Measurements from ENCODE around the gene ICE2.
"Not testable (repeated sequence)": the region's sequence is repeated elsewhere in the genome, so short reads cannot be mapped to it uniquely, and the experiment has no call there.

The ICE2 gene

DNA sequence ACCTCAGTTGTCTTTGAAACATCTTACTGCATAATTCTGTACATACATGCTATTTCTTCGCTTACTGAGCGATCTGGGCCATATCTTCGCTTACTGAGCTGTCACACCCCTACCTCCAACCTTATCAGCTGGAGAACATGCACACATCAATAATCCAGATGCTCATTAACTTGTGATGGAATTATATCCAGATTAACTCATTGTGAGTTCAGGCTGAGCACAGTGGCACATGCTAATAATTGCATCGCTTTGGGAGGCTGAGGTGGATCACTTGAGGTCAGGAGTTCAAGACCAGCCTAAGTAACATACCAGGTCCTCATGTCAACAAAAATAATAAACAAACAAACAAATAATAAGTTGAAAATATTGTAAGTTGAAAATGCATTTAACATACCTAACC lies 61.8 kb downstream of the ICE2 start:
- H3K4me3 ChIP-seq (ENCODE audit: control insufficient read depth, low read depth, low read length): no peak overlapping the region
- TF ChIP-seq, protein P1, sequence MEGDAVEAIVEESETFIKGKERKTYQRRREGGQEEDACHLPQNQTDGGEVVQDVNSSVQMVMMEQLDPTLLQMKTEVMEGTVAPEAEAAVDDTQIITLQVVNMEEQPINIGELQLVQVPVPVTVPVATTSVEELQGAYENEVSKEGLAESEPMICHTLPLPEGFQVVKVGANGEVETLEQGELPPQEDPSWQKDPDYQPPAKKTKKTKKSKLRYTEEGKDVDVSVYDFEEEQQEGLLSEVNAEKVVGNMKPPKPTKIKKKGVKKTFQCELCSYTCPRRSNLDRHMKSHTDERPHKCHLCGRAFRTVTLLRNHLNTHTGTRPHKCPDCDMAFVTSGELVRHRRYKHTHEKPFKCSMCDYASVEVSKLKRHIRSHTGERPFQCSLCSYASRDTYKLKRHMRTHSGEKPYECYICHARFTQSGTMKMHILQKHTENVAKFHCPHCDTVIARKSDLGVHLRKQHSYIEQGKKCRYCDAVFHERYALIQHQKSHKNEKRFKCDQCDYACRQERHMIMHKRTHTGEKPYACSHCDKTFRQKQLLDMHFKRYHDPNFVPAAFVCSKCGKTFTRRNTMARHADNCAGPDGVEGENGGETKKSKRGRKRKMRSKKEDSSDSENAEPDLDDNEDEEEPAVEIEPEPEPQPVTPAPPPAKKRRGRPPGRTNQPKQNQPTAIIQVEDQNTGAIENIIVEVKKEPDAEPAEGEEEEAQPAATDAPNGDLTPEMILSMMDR (IDR thresholded peaks at IDR 0.05; ENCODE audit: control insufficient read depth, insufficient read depth, low read depth, low read length, missing control alignments): no peak
- DNase-seq (ENCODE audit: low read depth): no peak

DNA sequence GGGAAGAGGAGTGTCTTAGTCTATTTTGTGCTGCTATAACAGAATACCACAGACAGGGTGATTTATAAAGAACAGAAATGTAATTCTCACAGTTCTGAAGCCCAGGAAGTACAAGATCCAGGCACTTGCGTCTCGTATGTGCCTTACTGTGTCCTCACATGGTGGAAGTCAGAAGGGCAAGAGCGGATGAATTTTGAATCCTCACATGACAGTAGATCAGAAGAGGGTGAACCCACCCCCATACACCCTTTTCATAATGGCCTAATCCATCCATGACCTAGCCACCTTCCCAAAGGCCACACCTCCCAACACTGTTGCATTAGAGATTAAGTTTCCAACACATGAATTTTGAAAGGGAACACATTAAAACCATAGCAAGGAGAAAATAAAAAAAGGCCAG lies 62.5 kb downstream of the ICE2 start:
- TF ChIP-seq, protein P1 (IDR thresholded peaks at IDR 0.05; ENCODE audit: control insufficient read depth, insufficient read depth, low read depth, low read length, missing control alignments): no peak
- H3K4me3 ChIP-seq (ENCODE audit: control insufficient read depth, low read depth, low read length): no peak overlapping the region
- DNase-seq (ENCODE audit: low read depth): no peak

DNA sequence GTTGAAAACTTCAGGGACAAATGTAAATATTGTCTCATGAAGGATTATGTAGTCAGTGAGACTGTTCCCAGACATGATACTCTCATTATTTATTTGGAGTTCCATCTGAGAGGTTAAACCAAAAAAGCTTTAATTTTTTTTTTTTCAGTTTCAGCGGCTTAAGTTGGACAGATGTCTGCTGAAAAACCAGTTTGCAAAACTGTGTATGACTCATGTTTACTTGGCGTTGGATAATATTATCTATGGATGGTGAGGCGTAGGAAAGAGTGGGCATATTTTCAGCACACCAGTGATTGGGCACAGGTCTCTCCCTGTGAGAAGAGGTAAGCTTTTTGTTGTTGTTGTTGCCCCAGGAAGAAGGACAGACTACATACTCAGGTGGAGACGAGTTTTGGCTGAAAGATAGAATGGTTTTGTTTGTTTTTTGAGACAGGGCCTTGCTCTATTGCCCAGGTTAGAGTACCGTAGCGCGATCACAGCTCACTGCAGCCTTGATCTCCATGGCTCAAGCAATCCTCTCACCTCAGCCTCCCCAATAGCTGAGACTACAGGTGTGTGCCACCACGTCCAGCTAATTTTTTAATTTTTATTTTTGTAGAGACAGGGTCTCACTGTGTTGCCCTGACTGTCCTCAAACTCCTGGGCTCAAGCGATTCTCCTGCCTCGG lies 64.8 kb downstream of the ICE2 start:
- no peak overlapping the region for H3K4me3 ChIP-seq (ENCODE audit: control insufficient read depth, low read depth, low read length)
- TF ChIP-seq, protein P1 (IDR thresholded peaks at IDR 0.05; ENCODE audit: control insufficient read depth, insufficient read depth, low read depth, low read length, missing control alignments): no peak
- DNase-seq (ENCODE audit: low read depth): no peak

DNA sequence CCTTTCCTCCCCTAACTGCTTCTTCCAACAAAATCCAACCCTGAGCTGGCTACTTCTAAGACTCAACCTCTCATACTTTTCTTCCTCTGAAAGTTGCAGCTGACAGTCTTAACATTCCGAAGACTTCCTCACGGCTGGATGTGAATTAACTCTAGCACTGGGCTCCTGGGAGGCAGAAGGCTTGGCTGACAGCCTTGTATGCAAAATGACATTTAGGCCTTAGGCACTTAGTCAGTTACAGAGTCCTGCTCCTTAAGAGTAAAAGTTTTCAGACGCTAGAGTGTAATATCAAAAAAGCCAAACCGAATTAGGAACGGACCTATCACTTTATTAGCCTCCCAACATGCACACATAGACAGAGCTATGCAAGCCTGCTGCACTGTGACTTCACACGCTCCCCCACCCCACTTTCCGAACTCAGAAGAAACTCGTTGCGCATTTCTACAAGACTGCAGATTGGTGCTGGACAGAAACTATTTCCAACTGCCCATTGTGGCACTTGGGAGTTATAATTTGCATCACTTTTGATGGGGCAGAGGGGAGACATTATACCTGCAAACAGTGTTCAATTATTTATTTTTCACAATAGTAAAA lies 65.6 kb downstream of the ICE2 start:
- no peak for DNase-seq (ENCODE audit: low read depth)
- no peak overlapping the region for H3K4me3 ChIP-seq (ENCODE audit: control insufficient read depth, low read depth, low read length)
- TF ChIP-seq, protein P1 (IDR thresholded peaks at IDR 0.05; ENCODE audit: control insufficient read depth, insufficient read depth, low read depth, low read length, missing control alignments): no peak

DNA sequence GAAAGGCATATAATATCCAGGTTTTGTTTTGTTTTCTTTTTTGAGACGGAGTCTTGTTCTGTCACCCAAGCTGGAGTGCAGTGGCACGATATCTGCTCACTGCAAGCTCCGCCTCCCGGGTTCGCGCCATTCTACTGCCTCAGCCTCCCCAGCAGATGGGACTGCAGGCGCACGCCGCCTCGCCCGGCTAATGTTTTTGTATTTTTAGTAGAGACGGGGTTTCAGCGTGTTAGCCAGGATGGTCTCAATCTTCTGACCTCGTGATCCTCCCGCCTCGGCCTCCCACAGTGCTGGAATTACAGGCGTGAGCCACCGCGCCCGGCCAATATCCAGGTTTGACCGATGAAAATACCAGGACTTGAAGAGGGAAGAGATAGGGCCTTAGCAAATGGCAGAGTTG lies 66.1 kb downstream of the ICE2 start:
- DNase-seq (ENCODE audit: low read depth); H3K4me3 ChIP-seq (ENCODE audit: control insufficient read depth, low read depth, low read length): not testable (repeated sequence)

DNA sequence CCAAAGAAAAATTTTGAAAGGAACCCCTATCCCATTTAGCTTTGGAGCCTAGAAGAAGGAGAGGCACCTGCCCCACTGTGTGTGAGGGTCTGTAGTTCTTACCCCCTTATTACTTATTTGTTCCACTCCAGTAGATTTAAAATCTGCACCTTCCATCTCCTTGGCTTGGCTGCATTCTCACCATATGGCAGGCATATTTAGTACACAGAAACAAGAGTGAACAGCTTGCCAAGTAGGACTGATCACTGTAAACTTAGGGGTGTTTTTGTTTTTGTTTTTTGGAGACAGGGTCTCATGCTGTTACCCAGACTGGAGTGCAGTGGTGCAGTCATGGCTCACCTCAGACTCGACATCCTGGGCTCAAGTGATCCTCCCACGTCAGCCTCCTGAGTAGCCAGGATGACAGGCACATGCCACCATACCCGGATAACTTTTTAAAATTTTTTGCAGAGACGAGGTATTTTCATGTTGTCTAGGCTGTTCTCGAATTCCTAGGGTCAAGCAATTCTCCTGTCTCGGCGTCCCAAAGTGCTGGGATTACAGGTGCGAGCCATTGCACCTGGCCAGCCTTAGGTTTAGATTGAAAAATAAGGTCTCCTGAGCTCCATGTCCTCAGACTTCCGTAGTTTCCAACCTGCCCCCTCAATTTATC lies 67.0 kb downstream of the ICE2 start:
- no peak for DNase-seq (ENCODE audit: low read depth)
- H3K4me3 ChIP-seq (ENCODE audit: control insufficient read depth, low read depth, low read length): no peak overlapping the region
- TF ChIP-seq, protein P1 (IDR thresholded peaks at IDR 0.05; ENCODE audit: control insufficient read depth, insufficient read depth, low read depth, low read length, missing control alignments): no peak

DNA sequence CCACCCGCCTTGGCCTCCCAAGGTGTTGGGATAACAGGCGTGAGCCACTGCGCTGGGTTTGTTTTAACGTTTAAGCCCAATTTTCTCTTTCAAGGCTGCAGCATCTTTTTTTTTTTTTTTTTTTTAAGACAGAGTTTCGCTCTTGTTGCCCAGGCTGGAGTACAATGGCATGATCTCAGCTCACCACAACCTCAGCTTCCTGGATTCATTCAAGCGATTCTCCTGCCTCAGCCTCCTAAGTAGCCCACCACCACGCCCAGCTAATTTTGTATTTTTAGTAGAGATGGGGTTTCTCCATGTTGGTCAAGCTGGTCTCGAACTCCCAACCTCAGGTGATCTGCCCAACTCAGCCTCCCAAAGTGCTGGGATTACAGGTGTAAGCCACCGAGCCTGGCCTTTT lies 68.6 kb downstream of the ICE2 start:
- not testable (repeated sequence) for DNase-seq (ENCODE audit: low read depth); H3K4me3 ChIP-seq (ENCODE audit: control insufficient read depth, low read depth, low read length)
